Inferior parietal cortex (tissue), 1 donor: Measurements from ENCODE around the gene COBL.

Source experiments
- DNase-seq: peaks from one replicate; pipeline ENCODE4 v3.0.0-alpha.2; 2016; ENCODE audit errors: extremely low spot score

Gene COBL

DNA sequence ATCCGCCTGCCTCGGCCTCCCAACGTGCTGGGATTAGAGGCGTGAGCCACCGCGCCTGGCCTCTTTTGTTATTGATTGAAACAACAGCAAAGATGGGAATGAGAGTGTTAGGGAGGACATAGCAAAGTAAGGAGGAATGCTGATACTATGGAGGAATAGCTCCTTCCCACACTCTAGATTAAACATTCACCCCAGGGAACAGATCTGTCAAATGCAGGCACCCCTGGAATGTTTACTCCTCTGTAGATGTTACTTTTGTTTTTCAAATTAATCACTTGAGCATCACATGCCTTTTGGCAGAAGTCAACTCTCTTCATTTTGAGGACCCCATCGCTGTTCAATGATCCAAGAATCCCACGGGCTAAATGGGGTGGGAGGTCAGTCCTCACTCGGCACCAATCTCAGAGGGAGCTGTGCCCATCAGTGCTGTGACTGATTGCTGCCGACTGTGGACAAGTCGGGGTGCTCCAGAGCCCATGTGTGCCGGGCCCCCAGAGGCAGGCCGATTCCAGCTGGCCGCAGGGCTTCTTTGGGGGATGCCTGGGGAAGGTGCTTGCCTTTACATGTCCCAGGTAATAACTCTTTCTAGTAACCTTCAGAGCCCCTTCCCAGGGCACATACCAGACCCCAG lies 10.2 kb upstream of the COBL start:
- DNase-seq = no peak

DNA sequence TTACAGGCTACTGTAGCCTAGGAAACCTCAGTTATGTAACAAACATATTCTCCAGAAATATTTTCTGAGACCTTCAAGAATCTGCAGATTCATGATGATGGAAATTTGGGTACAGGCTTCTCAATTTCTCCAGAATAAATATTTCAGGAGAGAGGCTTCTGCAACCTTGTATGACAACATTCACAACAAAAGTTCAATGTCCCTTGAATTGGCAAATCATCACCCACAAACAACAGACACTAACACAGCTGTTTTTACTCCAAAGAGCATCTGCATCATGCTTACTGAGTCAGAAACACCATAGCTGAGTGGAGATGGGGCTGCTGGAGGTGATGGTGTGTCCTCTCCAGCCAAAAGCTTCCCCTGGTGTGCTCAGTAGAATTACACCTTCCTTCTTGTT lies 9.3 kb upstream of the COBL start:
- DNase-seq = no peak

DNA sequence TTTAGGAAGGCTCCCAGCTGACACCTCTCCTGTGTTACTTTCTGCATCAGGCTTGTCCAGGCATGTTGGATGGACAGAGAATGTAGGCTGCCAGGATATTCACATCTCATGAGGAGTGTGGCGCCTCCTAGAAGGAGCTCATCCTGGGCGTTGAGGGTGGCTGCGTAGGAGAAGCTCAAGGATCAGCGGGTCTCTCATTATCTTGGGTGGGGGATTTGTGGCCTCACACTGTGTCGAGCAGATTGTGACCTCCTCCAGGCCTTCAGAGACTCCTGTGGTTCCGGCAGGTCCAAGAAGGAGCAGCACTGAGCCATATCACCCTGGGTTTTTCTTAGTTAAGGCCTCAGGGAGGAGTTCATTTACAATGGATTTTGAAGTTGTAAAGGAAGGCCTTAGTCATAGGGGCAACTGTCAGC lies 8.7 kb upstream of the COBL start:
- DNase-seq = peak; percentile 9

DNA sequence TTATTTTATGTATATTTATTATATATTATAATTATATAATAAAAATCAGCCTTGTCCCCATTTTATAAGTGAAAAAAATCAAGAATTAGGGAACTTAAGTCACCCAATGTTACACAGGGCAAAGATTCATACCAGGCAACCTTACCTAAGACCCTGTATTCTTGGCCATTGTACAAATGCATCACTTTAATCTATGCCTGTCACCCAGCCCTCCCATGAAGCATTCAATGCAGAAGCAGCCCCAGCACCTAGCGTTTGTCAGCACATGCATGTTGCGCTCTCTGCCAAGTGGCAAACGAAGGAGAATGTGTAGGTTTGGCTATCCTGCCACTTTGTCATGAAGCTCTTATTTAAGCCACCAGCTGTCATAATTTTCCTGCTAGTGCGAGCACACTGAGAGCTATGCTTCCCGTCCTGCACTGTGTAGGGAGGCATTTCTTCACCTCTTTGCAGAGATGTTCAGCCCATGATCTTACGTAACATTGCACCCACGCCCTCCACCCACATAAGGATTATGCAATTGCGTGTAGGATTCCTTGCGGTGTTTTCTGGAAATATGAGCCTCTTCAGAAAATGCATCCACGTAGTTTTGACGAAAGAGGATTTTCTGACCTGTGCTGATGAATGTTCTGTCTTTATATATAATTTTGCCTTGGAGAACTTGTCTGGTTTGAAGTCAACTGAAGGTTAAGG lies 7.7 kb upstream of the COBL start:
- DNase-seq = peak; percentile 76

DNA sequence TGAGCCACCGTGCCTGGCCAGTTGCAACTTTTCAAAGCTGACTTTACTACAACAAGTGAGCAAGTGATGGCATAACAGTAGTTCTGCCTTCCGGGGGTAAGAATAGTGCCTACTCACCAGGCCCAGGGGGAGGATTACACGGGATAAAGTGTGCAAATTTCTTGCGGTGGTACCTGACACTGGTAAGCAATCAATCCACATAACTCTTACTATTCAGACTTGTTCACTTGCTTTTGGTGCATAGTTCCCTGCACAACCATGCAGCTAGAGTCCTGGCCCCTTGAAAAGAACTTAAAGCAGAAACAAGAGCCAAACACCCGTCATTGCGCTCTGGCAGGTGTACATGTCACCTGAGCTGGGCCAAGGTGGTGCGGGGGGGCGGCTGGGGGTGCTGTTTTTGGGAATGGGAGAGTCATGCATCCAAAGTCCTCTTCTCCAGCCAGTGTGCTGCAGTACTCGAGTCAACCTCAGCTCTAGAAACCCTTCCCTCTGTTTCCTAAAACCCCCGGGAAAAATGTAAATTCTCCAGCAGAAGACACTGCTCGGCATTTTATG lies 5.4 kb upstream of the COBL start:
- no peak for DNase-seq

DNA sequence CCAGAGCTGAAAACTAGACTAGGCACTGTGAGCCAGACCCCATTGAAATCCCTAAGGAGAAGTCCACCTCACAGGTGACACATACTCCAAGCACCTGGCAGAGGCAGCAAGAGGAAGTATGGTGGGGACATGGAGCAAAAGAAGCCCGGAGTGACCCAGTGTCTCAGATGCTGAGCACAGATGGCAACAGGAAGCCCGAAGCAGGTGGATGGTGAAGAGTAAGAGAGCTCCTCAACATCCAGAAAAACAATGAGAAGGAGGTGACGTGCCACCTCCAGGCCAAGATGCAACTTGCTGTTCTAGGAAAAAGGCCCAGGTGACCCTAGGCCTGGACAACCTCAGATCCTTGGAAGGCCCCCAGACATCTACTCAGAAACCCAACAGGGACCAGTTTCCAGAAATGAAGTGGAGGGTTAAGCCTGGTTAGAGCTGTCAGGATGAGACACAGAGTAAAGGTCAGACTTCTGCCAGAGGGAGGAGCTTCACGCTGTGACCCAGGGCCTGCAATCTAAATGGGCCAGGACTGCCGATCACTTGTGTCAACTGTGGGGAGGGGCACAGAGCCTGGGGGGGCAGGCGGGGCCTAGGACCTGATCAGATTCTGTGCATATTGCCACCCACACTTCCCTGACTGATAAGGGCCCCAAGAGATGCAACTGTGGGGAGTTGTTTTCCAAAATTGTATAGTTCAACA lies 2.4 kb upstream of the COBL start:
- DNase-seq = no peak

DNA sequence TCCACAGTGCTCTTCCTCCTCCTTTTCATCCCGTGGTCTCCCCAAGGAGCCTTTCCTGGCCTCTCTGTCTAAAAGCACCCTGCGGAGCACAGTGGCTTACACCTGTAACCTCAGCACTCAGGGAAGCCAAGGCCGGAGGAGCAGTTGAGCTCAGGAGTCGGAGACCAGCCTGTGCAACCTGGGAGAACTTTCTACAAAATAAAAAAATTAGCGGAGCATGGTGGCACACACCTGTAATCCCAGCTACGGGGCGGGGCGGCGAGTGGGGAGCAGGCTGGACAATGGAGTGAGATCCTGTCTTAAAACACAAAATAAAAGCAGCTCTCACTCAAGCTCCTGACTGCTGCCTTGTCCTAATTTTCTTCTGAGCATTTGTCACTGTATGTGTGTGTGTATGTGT lies 1.4 kb upstream of the COBL start:
- no peak for DNase-seq

DNA sequence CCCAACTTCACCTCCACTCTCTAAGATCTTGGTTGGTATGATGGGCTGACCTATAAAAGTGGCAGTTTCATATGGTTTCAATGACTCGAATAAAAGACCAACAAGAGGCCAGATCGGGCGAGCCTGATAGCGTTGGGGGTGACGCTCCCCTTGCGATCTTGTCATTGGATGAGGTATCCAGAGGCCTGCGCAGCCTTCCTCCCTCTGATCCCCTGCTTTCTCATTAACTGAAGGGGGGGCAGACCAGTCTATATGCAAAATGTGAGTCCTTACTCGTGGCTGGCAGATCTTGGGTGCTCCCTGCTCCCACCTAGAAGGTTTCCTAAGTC lies 937 bp upstream of the COBL start:
- DNase-seq = peak; percentile 15

DNA sequence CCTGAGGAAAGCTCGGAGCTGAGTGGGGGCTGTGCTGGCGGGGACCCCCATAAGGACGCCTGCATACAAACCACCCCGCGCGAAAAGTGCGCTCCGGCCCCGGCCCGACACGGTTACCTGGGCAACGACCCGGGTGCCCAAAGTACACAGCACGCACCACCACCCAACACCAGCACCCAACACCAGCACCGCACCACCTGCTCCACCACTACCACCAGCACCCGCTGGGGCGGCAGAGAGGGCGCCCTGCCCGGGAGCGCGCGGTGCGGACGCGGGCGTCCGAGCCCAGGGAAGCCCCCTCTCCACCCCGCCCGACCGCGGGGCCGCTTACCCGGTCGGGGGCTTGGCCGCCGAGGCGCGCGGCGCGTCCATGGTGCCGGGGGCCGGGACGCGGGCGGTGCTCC lies 345 bp downstream of the COBL start:
- DNase-seq = no peak

DNA sequence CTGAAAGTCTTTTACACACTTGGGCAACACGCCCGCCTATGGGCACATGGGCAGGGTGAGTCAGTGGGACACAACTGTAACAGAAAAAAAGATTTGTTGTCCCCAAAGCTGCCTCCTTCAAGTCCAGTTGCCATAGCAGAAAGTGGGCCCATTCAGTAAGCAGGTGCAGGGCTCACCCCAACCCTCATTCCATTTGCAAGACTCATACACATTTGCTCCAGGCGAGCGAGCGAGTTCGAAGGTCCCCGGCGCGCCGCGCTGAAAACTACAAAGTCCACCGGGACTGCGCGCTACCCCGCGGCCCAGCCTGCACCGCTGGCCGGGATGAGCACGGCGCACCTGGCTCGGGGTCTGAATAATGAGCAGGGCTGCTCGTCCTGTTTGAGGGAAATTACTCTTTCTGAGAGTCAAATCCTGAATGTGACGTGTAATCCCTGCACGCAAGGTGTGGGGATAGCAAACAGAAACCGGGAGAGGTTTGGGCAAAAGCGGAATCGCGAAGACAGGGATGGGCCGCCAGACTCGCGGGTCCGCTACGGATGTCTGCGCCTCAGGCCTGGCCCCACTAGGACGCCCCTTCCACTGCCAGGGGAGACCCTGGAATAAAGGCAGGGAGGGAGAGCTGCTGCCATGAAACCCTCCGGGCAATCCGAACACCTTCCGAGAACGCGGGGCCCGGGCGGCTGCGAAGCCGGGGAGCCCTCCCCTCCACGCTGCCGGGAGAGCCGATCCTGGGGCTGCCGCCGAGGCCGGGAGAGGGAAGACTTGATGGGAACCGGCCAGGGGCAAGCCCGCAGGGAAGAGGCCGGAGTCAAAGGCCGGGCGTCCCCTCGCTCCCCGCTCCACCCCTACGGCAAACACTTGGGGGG lies 982 bp downstream of the COBL start:
- DNase-seq = peak; percentile 58

DNA sequence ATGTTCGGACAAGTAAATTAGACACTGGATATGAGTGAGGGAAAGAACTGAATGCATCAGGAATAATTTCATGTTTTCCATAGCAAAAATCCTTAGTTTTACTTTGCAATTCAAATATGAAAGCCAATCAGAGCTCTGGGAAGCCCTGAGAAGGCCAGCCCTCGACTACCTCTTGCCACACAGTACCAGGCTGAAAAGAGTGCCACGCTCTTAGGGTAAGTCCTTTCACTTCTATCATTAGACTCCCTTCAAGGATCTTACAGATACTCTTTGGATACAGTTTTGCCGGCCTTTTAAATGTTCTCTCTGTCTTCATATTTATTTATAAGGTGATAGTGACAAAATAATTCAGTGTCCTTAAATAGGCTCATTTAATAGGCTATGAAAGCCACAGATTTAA lies 1.9 kb downstream of the COBL start:
- peak; percentile 69 for DNase-seq

DNA sequence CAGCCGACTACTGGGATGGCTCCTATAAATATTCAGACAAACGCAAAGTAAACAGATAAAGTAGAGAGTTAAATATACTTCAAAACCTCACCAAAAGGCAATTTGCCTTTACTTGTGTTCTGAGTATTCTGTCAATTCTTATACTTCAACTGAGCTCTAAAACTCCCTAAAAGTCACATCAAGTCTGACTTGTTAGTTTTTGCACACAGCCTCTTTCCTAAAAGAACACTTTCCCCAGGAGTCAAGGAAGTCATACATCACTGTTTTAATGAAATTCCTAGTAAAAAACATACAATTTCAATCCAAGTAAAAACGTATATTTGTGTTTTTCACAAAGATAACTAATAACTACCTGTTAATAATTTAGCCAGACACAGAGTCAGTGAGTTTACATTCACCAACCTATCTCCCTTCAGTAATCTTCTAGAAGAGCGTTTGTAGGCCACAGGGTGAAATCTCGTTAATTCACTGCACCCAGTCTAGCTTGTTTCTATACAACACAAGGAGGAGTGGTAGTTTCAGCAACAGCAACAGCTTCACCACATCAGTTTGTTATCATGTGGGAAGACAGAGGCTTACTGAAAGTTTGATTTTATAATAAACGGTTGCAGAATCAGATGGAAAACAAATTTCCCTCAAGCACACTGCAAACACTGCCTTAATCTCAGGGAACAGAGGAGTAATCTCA lies 2.7 kb downstream of the COBL start:
- no peak for DNase-seq

DNA sequence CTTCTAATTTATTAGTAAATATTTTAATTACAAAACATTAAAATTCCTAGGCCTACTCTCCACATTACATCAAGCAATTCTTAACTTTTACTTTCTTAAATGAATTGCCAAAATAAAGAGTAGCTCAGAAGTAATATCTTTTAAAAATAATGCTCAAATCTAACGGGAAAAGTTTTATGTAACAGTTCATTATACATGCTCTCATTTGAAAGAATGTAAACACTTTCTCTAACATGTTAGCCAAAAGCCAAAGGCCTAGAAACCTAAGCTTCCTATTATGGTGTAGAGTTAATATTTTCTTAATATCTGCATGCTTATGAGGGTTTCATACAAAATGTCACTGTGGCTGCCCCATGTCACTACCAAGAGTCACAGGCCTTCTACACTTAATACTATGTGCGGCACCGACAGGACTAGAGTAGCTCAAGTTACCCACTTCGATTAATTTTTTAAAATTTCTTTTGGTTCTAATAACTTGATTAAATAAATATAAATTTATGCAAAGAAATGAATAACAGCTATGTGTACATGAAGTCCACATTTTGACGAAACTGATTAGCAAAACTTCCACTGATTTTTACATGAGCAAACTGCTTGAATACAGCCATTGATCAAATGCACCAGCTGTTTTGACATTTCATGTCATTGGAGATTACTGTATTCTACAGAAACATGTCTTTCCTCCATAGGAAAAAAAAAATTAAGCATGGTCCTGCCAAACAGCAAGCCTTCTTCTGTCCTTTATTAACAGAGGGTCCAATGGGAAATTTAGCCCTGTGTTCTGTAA lies 3.5 kb downstream of the COBL start:
- peak; percentile 70 for DNase-seq

DNA sequence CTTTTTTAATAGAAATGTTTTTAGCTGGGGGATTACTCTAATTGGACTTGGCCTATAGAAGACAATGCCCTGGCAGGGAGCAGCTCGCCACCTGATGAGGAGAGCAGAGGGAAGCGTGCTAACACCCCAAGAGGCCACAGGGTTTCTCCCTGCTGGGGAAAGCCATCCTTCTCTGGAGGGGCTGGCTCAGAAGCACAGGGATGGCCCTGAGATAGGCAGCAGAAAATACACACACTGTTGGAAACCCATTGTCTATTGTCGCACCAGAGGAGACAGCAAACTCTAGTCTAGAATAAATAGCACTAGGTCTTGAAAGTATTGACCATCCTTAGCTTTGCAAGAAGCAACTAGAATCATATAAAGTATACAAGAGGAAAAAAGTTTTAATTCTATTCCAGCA lies 5.4 kb downstream of the COBL start:
- DNase-seq = peak; percentile 62

DNA sequence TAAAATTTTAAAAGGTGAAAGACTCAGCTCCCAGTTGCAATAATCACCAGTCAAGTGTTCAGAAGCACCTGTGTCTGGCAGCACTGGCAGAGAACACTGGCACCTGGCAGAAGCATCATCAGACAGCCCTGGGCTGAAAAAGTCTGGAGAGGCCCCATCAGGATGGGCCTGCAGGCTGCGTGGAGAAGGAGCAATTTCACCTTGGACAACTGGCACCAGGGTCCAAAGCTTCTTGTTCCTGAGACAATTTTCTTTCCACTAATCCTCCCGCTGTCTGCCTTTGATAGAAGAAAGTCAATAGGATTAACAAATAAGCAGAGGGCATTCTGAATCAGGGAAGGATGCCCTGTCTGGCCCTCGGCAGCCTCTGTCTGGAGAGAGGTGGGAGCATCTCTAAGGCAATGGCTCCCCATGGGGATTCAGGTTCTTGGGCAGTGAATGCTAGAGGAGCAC lies 6.5 kb downstream of the COBL start:
- DNase-seq = peak; percentile 24

DNA sequence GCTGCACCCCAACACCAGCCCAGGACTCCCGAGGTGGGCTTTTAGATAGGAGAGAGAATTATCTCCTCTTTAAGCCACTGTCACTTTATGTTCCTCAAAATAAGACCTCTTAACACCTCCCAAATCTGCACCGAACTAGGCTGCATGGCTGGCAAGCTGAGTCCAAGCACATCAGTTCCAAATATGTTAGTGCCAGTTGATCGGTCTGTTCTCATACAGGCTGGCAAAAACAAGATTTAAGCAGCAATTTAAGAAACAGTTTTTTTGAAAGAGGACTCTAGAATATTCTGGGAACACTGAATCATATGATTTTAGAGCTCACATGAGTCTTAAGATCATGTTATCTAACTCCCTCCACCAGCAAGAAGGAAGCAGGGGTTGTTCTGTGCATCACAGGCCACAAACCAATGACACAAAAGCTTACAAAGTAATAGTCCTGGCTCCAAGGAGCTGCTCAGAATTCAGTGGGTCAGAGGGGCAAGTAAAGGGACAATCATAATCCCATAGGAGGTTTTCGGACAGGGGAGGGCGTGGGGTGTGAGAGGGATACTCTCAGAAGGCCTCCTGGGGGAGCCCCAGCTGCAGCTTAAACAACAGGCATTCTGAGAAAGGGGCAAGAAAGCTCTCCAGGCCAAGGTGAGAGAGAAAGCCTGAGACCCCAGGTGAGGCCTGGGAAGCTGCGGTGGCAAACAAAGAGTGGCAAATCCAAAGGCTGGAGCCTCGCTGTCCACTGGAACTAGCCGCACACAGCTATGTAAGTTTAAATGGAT lies 7.1 kb downstream of the COBL start:
- DNase-seq = peak; percentile 71

DNA sequence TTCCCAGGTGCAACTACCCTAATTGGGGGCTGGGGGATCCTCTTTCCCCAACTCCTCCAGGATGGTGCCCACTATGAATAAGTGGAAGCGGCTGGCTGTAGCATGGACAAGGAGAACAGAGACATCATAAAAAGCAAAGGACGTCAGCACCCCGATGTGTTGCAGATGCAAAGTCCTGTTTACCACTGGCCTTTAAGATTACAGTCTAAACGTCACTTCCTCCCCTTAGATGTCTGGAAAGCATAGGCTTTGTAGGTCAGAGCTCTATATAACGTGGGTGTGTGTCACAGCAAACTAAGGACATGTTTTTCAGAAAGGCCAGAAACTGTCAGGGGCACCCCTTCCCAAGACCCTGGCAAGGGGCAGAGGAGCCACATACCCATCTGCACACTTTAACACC lies 7.9 kb downstream of the COBL start:
- peak; percentile 42 for DNase-seq

DNA sequence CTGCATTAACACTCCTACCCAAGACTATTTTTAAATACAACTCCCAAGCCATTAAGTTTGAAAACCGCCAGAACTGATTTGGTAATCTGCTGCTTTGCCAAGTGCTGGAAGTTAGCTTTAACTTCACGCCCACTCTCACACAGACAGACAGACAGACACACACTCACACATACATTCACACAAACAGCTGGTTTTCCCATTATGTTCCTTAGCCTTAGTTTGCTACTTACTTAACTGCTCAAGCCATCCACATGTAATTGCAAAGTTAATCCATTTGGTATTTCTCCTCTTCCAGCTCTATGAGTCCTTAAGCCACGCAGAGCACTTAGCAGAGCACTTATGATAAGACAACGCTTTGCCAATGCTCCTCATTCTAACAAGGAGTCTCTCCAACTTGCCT lies 8.3 kb downstream of the COBL start:
- DNase-seq = peak; percentile 63

DNA sequence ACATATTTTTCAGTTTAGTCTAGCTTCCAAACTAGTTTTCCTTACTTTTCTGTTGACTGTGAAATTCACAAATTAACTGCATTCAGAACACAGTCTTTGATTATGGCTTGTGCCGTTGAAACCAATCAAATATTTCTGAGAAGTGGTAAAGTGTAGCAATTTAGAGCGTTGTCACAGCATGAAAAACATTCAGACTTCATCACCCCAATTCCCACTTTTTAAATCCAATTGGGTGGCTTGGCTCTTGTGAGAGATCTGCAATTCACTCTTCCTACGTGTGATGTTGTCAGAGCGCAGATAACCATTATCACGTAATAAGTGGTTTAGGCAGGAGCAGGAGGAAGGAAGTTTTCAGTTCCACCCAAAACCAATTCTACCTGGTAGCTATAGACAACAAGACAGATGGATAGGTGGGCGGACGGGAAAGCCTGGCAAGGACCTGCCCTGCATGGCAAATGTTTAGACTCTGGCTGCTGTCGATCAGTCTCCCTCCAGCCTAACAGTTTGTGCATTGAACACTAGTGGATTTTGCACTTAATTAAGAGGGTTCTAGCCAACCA lies 8.9 kb downstream of the COBL start:
- DNase-seq = peak; percentile 42
